GM12874 (cell line): ENCODE data around the gene CYP27B1.

Experiments used
- TF ChIP-seq, protein P1 (sequence below): IDR thresholded peaks from 2 replicates; pipeline ENCODE4 v1.5.1; 2011; ENCODE audit warnings: low read depth, mild to moderate bottlenecking, control low read depth, low read length, moderate library complexity; ENCODE audit not compliant: insufficient read depth

The CYP27B1 gene

DNA sequence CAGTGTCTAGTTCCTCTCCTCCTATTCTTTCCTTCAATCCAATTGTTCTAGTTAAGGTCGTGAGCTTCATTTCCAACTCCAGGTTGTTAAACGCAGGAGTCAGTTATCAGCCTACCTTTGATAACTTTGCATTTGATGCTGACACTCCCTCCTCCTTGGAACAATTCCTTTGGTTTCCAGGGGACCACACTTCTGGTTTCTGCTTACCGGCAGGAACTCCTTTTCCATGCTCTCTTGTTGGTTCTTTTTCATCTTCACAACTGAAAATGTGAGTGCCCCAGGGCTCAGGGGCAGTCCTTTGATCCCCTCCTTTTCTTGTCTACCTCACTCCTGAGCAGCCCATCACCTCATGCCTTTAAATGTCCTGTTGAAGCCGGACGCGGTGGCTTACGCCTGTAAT is 10.5 kb upstream of the CYP27B1 start:
- TF ChIP-seq, protein P1, sequence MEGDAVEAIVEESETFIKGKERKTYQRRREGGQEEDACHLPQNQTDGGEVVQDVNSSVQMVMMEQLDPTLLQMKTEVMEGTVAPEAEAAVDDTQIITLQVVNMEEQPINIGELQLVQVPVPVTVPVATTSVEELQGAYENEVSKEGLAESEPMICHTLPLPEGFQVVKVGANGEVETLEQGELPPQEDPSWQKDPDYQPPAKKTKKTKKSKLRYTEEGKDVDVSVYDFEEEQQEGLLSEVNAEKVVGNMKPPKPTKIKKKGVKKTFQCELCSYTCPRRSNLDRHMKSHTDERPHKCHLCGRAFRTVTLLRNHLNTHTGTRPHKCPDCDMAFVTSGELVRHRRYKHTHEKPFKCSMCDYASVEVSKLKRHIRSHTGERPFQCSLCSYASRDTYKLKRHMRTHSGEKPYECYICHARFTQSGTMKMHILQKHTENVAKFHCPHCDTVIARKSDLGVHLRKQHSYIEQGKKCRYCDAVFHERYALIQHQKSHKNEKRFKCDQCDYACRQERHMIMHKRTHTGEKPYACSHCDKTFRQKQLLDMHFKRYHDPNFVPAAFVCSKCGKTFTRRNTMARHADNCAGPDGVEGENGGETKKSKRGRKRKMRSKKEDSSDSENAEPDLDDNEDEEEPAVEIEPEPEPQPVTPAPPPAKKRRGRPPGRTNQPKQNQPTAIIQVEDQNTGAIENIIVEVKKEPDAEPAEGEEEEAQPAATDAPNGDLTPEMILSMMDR, result no peak

DNA sequence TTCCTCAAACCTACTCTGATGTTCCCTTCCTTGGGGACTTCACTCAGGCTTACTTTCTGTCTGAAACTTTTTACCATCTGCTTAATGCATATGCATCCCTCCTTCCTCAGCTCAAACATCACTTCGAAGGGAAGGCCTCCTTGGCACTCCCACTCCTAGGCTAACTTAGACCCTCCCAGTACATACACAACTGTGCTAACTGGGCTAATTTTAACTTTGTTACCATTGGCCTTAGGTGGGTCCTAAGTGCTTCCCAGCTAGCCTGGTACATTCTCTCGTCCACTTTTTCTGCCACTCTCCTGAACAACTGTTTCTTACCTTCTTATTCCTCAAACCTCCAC is 9.3 kb upstream of the CYP27B1 start:
- TF ChIP-seq, protein P1, result no peak

- TF ChIP-seq, protein P1, result no peak
These were observed 8.8 kb upstream of the CYP27B1 start for GRCh38 chr12:57775563-57776246.

DNA sequence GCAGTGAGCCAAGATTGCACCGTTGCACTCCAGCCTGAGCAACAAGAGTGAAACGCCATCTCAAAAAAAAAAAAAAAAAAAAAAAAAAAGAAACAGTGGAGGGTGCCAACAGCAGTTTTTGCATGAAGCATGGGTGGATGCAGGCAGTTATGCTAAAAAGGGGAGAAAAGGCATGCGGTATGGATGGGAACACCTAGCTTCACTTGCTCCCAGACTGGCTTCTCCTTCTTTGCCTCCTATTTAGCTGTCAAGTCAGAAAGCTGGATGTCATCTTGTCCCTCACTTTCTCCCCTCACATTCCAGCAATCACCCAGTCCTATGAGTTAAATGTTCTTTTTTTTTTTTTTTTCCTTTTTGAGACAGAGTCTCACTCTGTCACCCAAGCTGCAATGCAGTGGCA is 8.2 kb upstream of the CYP27B1 start:
- TF ChIP-seq, protein P1, result no peak

DNA sequence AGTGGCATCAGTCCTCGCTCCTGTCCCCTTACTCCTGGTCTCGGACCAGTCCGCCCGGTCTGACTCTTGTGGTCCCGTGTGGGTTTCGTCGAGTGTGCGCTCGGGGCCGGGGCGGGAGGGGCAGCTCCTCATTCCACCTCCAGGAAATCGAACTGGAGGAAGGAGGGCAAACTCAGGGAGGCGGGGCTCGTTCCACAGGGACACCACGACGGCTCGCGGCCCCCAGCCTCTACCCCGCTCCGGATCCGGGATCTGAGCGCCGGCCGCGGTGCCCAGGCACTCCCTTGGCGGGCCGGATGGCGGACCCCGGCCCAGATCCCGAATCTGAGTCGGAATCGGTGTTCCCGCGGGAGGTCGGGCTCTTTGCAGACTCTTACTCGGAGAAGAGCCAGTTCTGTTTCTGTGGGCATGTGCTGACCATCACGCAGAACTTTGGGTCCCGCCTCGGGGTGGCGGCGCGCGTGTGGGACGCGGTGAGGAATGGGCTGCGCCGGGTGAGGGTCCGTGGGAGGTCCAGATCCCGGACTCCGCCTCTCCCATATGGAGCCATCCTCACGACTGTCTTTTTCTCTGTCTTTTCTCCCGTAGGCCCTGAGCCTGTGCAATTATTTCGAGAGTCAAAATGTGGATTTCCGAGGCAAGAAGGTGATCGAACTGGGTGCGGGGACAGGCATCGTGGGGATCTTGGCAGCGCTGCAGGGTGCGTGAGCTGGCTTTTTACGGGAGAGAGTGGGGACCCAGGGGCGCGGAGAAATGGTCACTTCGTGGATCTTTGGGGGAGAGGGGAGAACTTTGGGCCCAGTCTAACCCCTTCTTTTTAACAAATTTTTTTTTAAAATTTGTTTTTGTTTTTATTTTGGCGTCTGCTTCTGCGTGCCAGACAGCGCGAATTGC is 5.8 kb upstream of the CYP27B1 start, which contains the start of gene EEF1AKMT3:
EEF1AKMT3 (plus strand) TSS at position 186 of the 894 bp plus-strand sequence; CDS start at position 297, 111 bp downstream.
- TF ChIP-seq, protein P1, result no peak

DNA sequence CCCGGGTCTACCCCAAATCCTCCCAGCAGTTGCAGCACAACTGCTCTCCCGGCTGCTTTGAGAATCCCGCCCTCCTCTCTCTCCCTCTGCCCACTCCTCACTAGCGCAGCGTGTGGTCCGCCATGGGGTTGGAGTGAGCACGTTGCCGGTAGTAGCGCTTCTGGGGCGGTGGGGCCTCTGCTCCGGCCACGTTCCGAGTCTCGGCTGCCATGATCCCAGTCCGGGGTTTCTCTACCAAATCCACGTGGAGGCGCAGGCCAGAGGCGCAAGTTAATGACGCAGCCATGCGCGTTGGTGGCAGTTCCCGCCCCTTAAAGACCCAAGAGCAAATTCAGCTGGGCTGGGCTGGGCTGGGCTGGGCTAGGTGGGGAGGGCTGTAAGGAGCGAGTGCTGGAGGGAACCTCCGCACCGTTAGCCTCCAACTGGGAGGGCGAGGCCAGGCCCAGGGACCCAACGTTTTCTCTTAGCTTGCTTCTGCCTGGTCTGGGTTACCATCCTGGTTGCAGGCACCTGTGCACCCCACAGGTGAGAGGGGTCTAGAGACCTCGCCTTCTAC is 5.1 kb upstream of the CYP27B1 start, which contains the start of gene METTL1:
METTL1 (minus strand) TSS at position 233 of the 556 bp plus-strand sequence; CDS start at position 211, 22 bp downstream.
- TF ChIP-seq, protein P1, result no peak

DNA sequence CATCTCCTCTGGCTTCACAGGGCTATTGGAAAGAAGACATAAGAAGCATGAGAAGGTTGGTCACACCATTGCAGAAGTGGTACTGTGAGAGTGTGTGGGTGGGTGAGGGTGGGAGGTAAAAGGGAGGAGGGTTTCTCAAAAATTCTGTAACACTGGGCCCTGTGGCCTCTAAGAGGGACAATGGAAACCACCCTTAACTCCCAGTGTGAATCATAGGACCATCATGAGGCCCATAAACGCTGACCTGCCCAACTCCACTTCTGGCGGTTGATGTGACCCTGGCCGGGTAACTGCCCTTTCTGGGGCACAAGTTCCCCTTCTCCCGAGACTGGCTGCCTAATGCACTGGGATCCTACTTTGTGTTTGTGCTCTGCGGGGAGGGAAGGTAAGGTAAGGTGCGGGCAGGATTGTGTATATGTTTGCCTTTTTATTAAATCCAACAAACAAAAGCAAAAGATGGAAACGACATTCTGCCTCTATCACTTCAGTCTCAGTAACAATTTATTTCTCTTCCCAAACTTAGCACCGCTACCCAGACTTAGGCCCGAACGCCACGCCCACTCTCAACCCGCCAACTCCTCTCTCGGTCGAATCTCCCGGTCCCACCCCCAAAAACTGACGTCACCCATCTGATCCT is 4.5 kb upstream of the CYP27B1 start:
- TF ChIP-seq, protein P1, result no peak
